ENCODE results near the gene PCDHA1.

DNA sequence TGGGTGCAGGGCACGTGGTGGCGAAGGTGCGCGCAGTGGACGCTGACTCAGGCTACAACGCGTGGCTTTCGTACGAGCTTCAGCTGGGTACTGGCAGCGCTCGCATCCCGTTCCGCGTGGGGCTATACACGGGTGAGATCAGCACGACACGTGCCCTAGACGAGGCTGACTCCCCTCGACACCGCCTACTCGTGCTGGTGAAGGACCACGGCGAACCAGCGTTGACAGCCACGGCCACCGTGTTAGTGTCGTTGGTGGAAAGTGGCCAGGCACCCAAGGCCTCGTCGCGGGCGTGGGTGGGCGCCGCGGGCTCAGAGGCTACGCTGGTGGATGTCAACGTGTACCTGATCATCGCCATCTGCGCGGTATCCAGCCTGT, 10.8 kb downstream of the PCDHA1 start:
- TF ChIP-seq CTCF (IDR thresholded peaks at IDR 0.05) (no peak), POLR2A (IDR thresholded peaks at IDR 0.05) (no peak)

Measured in adrenal gland (tissue), 5 donors.